ENCODE results near the gene CTAGE9.

DNA sequence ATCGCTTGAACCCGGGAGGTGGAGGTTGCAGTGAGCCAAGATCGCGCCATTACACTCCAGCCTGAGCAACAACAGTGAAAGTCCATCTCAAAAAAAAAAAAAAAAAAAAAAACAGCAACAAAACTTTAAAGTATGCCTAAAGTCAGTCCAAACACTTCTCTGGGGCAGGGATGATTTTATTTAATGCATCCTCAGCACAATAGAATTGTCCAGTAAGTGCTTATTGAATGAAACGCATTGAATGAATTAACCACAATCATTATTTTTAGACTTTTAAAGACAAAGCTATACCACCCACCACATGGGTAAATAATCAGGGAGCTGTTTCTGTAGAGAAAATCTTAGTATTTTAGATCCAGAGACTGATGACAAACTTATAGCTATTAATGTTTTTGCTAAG lies 16.6 kb upstream of the CTAGE9 start:
- TF ChIP-seq RARB (CRISPR knock-in tag; IDR thresholded peaks at IDR 0.05) = no peak
- TF ChIP-seq GLIS3 (CRISPR knock-in tag; IDR thresholded peaks at IDR 0.05) = no peak
- TF ChIP-seq ESRRG (CRISPR knock-in tag; IDR thresholded peaks at IDR 0.05) = no peak
- no peak for TF ChIP-seq ARNTL (CRISPR knock-in tag; IDR thresholded peaks at IDR 0.05; ENCODE audit: borderline replicate concordance, low read depth)
- TF ChIP-seq, protein P1, sequence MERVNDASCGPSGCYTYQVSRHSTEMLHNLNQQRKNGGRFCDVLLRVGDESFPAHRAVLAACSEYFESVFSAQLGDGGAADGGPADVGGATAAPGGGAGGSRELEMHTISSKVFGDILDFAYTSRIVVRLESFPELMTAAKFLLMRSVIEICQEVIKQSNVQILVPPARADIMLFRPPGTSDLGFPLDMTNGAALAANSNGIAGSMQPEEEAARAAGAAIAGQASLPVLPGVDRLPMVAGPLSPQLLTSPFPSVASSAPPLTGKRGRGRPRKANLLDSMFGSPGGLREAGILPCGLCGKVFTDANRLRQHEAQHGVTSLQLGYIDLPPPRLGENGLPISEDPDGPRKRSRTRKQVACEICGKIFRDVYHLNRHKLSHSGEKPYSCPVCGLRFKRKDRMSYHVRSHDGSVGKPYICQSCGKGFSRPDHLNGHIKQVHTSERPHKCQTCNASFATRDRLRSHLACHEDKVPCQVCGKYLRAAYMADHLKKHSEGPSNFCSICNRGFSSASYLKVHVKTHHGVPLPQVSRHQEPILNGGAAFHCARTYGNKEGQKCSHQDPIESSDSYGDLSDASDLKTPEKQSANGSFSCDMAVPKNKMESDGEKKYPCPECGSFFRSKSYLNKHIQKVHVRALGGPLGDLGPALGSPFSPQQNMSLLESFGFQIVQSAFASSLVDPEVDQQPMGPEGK (CRISPR knock-in tag; IDR thresholded peaks at IDR 0.05; ENCODE audit: borderline replicate concordance) = no peak
- TF ChIP-seq, protein P2, sequence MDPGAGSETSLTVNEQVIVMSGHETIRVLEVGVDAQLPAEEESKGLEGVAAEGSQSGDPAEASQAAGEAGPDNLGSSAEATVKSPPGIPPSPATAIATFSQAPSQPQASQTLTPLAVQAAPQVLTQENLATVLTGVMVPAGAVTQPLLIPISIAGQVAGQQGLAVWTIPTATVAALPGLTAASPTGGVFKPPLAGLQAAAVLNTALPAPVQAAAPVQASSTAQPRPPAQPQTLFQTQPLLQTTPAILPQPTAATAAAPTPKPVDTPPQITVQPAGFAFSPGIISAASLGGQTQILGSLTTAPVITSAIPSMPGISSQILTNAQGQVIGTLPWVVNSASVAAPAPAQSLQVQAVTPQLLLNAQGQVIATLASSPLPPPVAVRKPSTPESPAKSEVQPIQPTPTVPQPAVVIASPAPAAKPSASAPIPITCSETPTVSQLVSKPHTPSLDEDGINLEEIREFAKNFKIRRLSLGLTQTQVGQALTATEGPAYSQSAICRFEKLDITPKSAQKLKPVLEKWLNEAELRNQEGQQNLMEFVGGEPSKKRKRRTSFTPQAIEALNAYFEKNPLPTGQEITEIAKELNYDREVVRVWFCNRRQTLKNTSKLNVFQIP (CRISPR knock-in tag; IDR thresholded peaks at IDR 0.05; ENCODE audit: borderline replicate concordance, low read depth) = no peak
- TF ChIP-seq BACH2 (CRISPR knock-in tag; IDR thresholded peaks at IDR 0.05; ENCODE audit: borderline replicate concordance) = no peak
- no peak for TF ChIP-seq TCF4 (CRISPR knock-in tag; IDR thresholded peaks at IDR 0.05; ENCODE audit: borderline replicate concordance)
- no peak for TF ChIP-seq TOX (CRISPR knock-in tag; IDR thresholded peaks at IDR 0.05; ENCODE audit: borderline replicate concordance)
- no peak for TF ChIP-seq ZFP3 (CRISPR knock-in tag; IDR thresholded peaks at IDR 0.05)
- no peak for TF ChIP-seq ZNF70 (CRISPR knock-in tag; IDR thresholded peaks at IDR 0.05)
- TF ChIP-seq, protein P3, sequence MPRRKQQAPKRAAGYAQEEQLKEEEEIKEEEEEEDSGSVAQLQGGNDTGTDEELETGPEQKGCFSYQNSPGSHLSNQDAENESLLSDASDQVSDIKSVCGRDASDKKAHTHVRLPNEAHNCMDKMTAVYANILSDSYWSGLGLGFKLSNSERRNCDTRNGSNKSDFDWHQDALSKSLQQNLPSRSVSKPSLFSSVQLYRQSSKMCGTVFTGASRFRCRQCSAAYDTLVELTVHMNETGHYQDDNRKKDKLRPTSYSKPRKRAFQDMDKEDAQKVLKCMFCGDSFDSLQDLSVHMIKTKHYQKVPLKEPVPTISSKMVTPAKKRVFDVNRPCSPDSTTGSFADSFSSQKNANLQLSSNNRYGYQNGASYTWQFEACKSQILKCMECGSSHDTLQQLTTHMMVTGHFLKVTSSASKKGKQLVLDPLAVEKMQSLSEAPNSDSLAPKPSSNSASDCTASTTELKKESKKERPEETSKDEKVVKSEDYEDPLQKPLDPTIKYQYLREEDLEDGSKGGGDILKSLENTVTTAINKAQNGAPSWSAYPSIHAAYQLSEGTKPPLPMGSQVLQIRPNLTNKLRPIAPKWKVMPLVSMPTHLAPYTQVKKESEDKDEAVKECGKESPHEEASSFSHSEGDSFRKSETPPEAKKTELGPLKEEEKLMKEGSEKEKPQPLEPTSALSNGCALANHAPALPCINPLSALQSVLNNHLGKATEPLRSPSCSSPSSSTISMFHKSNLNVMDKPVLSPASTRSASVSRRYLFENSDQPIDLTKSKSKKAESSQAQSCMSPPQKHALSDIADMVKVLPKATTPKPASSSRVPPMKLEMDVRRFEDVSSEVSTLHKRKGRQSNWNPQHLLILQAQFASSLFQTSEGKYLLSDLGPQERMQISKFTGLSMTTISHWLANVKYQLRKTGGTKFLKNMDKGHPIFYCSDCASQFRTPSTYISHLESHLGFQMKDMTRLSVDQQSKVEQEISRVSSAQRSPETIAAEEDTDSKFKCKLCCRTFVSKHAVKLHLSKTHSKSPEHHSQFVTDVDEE (CRISPR knock-in tag; IDR thresholded peaks at IDR 0.05) = no peak
- TF ChIP-seq OSR1 (CRISPR knock-in tag; IDR thresholded peaks at IDR 0.05) = no peak
